Mesothelial cell of epicardium (in vitro differentiated cells): ENCODE results near the gene KIF3C. TPM values are rescaled to one million over a fixed set of nuclear protein-coding genes. Genes with fewer than 3 reads are reported as not detected.
A peak's percentile ranks its signal among the peaks of the same experiment; 100 is the strongest.
"Not testable (repeated sequence)": the region's sequence is repeated elsewhere in the genome, so short reads cannot be mapped to it uniquely, and the experiment has no call there.

Experiments used
- DNase-seq, 2 experiments: peaks; one replicate each; pipeline ENCODE4 v3.0.0; 2021; ENCODE audit warnings: low spot score in 2 of 2; ENCODE audit not compliant: unreplicated experiment in 2 of 2
- H3K27ac Mint-ChIP-seq: 2 replicates; pipeline ENCODE4 v1.8.0; 2021; ENCODE audit warnings: mixed read lengths
- H3K27me3 Mint-ChIP-seq: 2 replicates; pipeline ENCODE4 v1.8.0; 2021; ENCODE audit warnings: low read depth, mixed read lengths
- H3K36me3 Mint-ChIP-seq: 2 replicates; pipeline ENCODE4 v1.8.0; 2021; ENCODE audit warnings: mixed read lengths
- H3K4me1 Mint-ChIP-seq: 2 replicates; pipeline ENCODE4 v1.8.0; 2021; ENCODE audit warnings: mixed read lengths
- H3K4me3 Mint-ChIP-seq: 2 replicates; pipeline ENCODE4 v1.8.0; 2021; ENCODE audit warnings: mild to moderate bottlenecking, moderate library complexity, mixed read lengths
- H3K9me3 Mint-ChIP-seq: 2 replicates; pipeline ENCODE4 v1.8.0; 2021; ENCODE audit warnings: mixed read lengths
- total RNA-seq: library from RNA; stranded (reverse); gene quantifications from 3 replicates; pipeline ENCODE4 v1.2.1, GENCODE V29; 2021
- TF ChIP-seq, protein P1 (sequence below): fragments of 200-600 bp; sonication (generic); IDR thresholded peaks from one replicate; pipeline ENCODE4 v1.5.0; 2021; ENCODE audit warnings: antibody characterized with exemption; ENCODE audit not compliant: unreplicated experiment

Gene KIF3C
- total RNA-seq, 1 donor from 2014 or later = 39.5 TPM

DNA sequence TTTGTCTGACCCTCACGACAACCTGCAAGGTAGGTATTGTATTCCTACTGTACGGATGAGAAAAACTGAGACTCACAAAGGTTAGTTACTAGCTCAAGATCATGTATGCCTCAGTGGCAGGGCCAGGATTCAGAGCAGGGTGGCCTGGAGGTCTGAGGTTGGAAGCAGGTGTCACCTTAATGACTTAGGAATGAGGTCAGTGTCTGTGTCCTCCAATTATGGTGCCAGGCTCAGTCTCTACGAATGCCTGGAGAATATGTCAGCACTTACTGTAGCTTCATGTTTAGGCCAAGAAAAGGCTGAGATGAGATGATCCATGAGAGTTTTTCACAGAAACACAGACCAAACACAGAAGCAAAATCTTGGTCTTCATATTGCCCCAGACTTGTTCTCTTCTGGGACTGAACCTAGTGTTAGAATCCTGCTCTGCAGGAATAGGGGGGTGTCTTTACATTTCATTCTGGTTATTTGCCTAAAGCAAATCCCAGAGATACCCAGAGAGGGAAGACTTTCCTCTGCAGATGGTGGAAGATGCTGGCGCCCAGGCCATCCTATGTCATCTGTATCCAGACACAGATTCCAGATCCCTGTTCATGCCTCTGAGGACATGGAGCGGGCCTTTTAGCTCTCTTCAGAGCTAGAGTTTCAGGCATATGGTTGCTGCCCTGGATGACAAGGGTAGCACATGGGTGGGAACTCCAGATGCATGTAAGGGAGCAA lies 35.3 kb upstream of the KIF3C start:
- H3K9me3 Mint-ChIP-seq = no peaks in the 10 kb centered on the region
- H3K4me3 Mint-ChIP-seq = no peak overlapping the region
- H3K27ac Mint-ChIP-seq = no peak overlapping the region
- TF ChIP-seq, protein P1, sequence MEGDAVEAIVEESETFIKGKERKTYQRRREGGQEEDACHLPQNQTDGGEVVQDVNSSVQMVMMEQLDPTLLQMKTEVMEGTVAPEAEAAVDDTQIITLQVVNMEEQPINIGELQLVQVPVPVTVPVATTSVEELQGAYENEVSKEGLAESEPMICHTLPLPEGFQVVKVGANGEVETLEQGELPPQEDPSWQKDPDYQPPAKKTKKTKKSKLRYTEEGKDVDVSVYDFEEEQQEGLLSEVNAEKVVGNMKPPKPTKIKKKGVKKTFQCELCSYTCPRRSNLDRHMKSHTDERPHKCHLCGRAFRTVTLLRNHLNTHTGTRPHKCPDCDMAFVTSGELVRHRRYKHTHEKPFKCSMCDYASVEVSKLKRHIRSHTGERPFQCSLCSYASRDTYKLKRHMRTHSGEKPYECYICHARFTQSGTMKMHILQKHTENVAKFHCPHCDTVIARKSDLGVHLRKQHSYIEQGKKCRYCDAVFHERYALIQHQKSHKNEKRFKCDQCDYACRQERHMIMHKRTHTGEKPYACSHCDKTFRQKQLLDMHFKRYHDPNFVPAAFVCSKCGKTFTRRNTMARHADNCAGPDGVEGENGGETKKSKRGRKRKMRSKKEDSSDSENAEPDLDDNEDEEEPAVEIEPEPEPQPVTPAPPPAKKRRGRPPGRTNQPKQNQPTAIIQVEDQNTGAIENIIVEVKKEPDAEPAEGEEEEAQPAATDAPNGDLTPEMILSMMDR = no peak
- no peak for DNase-seq
- no peaks in the 10 kb centered on the region for H3K36me3 Mint-ChIP-seq
- peaks cover 15% of the 10 kb centered on the region for H3K4me1 Mint-ChIP-seq
- no peaks in the 10 kb centered on the region for H3K27me3 Mint-ChIP-seq

- H3K27me3 Mint-ChIP-seq, H3K4me3 Mint-ChIP-seq, H3K27ac Mint-ChIP-seq, H3K9me3 Mint-ChIP-seq, DNase-seq, H3K36me3 Mint-ChIP-seq: not testable (repeated sequence)
- peaks cover 24% of the 10 kb centered on the region for H3K4me1 Mint-ChIP-seq
Measured at GRCh38 chr2:26016706-26017045, 34.4 kb upstream of the KIF3C start.

DNA sequence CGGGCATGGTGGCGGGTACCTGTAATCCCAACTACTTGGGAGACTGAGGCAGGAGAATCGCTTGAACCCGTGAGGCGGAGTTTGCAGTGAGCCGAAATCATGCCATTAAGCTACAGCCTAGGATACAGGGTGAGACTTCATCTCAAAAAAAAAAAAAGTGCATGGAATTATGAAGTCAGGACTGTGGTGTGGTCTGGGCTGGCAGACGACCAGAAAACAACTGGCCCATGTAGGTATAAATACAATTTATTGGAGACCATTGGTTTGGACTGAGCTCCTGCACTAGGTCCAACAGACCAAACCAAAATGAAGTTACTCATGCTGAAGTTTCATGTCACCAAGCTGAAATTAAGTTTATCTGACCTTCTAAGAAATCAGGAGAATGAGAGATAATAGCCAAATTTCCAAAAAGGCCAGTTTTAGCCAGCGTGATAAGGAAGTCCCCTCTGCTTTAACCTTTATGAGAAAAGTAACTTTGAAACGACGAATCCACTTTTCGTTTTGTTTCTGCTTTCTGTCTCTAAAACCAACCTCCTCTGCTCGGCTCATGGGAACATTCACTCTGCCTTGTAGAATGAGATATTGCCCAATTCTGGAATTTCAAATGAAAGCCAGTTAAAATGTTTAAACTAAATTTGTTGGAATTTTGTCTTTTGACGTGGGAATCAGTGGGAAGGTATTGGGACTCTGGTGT lies 33.9 kb upstream of the KIF3C start:
- TF ChIP-seq, protein P1 = no peak
- no peaks in the 10 kb centered on the region for H3K36me3 Mint-ChIP-seq
- no peaks in the 10 kb centered on the region for H3K9me3 Mint-ChIP-seq
- H3K4me1 Mint-ChIP-seq = peaks cover 29% of the 10 kb centered on the region
- no peaks in the 10 kb centered on the region for H3K27me3 Mint-ChIP-seq
- no peak overlapping the region for H3K27ac Mint-ChIP-seq
- DNase-seq = no peak
- no peak overlapping the region for H3K4me3 Mint-ChIP-seq

DNA sequence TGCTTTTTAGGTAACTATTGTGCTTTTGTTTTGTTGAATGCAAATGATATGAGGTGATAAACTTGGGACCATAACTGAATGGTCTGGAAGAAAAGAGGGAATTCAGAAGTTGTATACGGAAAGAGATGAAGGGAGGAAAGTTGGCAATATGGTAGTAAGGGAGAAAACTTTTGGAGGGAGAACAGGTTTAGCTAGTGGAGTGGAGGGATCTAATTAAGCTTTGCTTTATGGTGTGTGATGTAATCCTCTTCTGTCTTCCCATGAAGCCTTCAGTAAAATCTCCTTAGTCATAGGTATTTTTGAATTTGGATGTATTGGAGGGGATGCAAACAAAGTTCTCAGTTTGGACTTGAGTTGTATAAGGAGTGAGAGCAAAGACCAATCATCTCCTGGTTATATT lies 31.4 kb upstream of the KIF3C start:
- DNase-seq = no peak
- Mint-ChIP-seq H3K27me3 (no peaks in the 10 kb centered on the region), H3K4me3 (no peak overlapping the region), H3K9me3 (peaks cover 6% of the 10 kb centered on the region), H3K4me1 (peaks cover 29% of the 10 kb centered on the region), H3K36me3 (no peaks in the 10 kb centered on the region), H3K27ac (peak overlapping the region; percentile 15)
- TF ChIP-seq, protein P1 = no peak

- Mint-ChIP-seq H3K9me3 (peaks cover 6% of the 10 kb centered on the region), H3K27me3 (no peaks in the 10 kb centered on the region), H3K36me3 (no peaks in the 10 kb centered on the region), H3K27ac (peak overlapping the region; percentile 72), H3K4me3 (no peak overlapping the region), H3K4me1 (peaks cover 23% of the 10 kb centered on the region)
- DNase-seq = no peak
- TF ChIP-seq, protein P1 = no peak
Measured at GRCh38 chr2:26011990-26012856, 29.9 kb upstream of the KIF3C start.

- peaks cover 6% of the 10 kb centered on the region for H3K9me3 Mint-ChIP-seq
- H3K4me1 Mint-ChIP-seq = peaks cover 23% of the 10 kb centered on the region
- no peak overlapping the region for H3K4me3 Mint-ChIP-seq
- H3K27ac Mint-ChIP-seq = peak overlapping the region; percentile 62
- DNase-seq = no peak
- H3K36me3 Mint-ChIP-seq = no peaks in the 10 kb centered on the region
- TF ChIP-seq, protein P1 = no peak
- no peaks in the 10 kb centered on the region for H3K27me3 Mint-ChIP-seq
Measured at GRCh38 chr2:26011609-26011989, 29.3 kb upstream of the KIF3C start.
